Mucosa of rectum (tissue), 2 donors: Measurements from ENCODE around the gene ADAMTS5.

Experiments used
- H3K27ac ChIP-seq, 2 donors: one replicate each; pipeline ENCODE4 v1.7.0; 2013; ENCODE audit warnings: inconsistent platforms in 2 of 2, low read depth in 2 of 2, low read length in 2 of 2
- H3K27me3 ChIP-seq, 2 donors: one replicate each; pipeline ENCODE4 v1.7.0; 2013; ENCODE audit warnings: low read length in 2 of 2; ENCODE audit not compliant: control insufficient read depth in 2 of 2, insufficient read depth in 2 of 2
- H3K36me3 ChIP-seq, 2 donors: one replicate each; pipeline ENCODE4 v1.7.0; 2013; ENCODE audit warnings: low read length in 2 of 2; ENCODE audit not compliant: control insufficient read depth in 2 of 2, insufficient read depth in 2 of 2
- H3K4me1 ChIP-seq, 2 donors: one replicate each; pipeline ENCODE4 v1.7.0; 2013; ENCODE audit warnings: low read length in 2 of 2, mild to moderate bottlenecking in 1 of 2; ENCODE audit not compliant: control insufficient read depth in 2 of 2, insufficient read depth in 2 of 2
- H3K4me3 ChIP-seq, 2 donors: one replicate each; pipeline ENCODE4 v1.7.0; 2013; ENCODE audit warnings: low read length in 2 of 2
- H3K9ac ChIP-seq, 2 donors: one replicate each; pipeline ENCODE4 v1.7.0; 2013; ENCODE audit warnings: low read length in 2 of 2, low read depth in 1 of 2, mild to moderate bottlenecking in 1 of 2
- H3K9me3 ChIP-seq, 2 donors: one replicate each; pipeline ENCODE4 v1.7.0; 2013; ENCODE audit warnings: low read length in 2 of 2; ENCODE audit not compliant: control insufficient read depth in 2 of 2
- donor health status: healthy.
- donor health status: Normal muscosa, but diverticular disease.

ADAMTS5 gene

GRCh38 chr21:26934383-26934782, 32.5 kb downstream of the ADAMTS5 start:
- Histone ChIP-seq H3K27ac (no peak overlapping the region), H3K36me3 (no peaks in the 10 kb centered on the region), H3K4me1 (no peaks in the 10 kb centered on the region), H3K9me3 (no peaks in the 10 kb centered on the region), H3K9ac (no peak overlapping the region), H3K27me3 (no peaks in the 10 kb centered on the region), H3K4me3 (no peak overlapping the region)

- H3K36me3 ChIP-seq: no peaks in the 10 kb centered on the region
- no peaks in the 10 kb centered on the region for H3K4me1 ChIP-seq
- H3K4me3 ChIP-seq: no peak overlapping the region
- no peak overlapping the region for H3K27ac ChIP-seq
- no peaks in the 10 kb centered on the region for H3K27me3 ChIP-seq
- H3K9me3 ChIP-seq: no peaks in the 10 kb centered on the region
- no peak overlapping the region for H3K9ac ChIP-seq
Measured at GRCh38 chr21:26933448-26933847, 33.4 kb downstream of the ADAMTS5 start.

GRCh38 chr21:26925636-26926035, 41.3 kb downstream of the ADAMTS5 start:
- no peak overlapping the region for H3K4me3 ChIP-seq
- H3K9me3 ChIP-seq: no peaks in the 10 kb centered on the region
- H3K27ac ChIP-seq: no peak overlapping the region
- H3K4me1 ChIP-seq: no peaks in the 10 kb centered on the region
- H3K9ac ChIP-seq: no peak overlapping the region
- no peaks in the 10 kb centered on the region for H3K36me3 ChIP-seq
- H3K27me3 ChIP-seq: no peaks in the 10 kb centered on the region

- Histone ChIP-seq H3K4me3 (no peak overlapping the region), H3K27ac (no peak overlapping the region), H3K36me3 (no peaks in the 10 kb centered on the region), H3K4me1 (no peaks in the 10 kb centered on the region), H3K9me3 (no peaks in the 10 kb centered on the region), H3K9ac (no peak overlapping the region), H3K27me3 (no peaks in the 10 kb centered on the region)
Measured at GRCh38 chr21:26925122-26925521, 41.8 kb downstream of the ADAMTS5 start.

GRCh38 chr21:26923986-26924385, 42.9 kb downstream of the ADAMTS5 start:
- no peaks in the 10 kb centered on the region for H3K27me3 ChIP-seq
- no peak overlapping the region for H3K27ac ChIP-seq
- no peaks in the 10 kb centered on the region for H3K9me3 ChIP-seq
- no peaks in the 10 kb centered on the region for H3K36me3 ChIP-seq
- H3K4me3 ChIP-seq: no peak overlapping the region
- H3K4me1 ChIP-seq: no peaks in the 10 kb centered on the region
- H3K9ac ChIP-seq: no peak overlapping the region

GRCh38 chr21:26920055-26920454, 46.8 kb downstream of the ADAMTS5 start:
- H3K36me3 ChIP-seq: no peaks in the 10 kb centered on the region
- H3K9me3 ChIP-seq: no peaks in the 10 kb centered on the region
- no peak overlapping the region for H3K27ac ChIP-seq
- H3K4me3 ChIP-seq: no peak overlapping the region
- H3K4me1 ChIP-seq: no peaks in the 10 kb centered on the region
- H3K9ac ChIP-seq: no peak overlapping the region
- H3K27me3 ChIP-seq: no peaks in the 10 kb centered on the region

- no peaks in the 10 kb centered on the region for H3K27me3 ChIP-seq
- no peak overlapping the region for H3K27ac ChIP-seq
- no peaks in the 10 kb centered on the region for H3K36me3 ChIP-seq
- no peaks in the 10 kb centered on the region for H3K4me1 ChIP-seq
- no peaks in the 10 kb centered on the region for H3K9me3 ChIP-seq
- H3K9ac ChIP-seq: no peak overlapping the region
- no peak overlapping the region for H3K4me3 ChIP-seq
Measured at GRCh38 chr21:26918323-26919079, 48.4 kb downstream of the ADAMTS5 start.

- no peaks in the 10 kb centered on the region for H3K4me1 ChIP-seq
- no peak overlapping the region for H3K9ac ChIP-seq
- H3K4me3 ChIP-seq: no peak overlapping the region
- no peaks in the 10 kb centered on the region for H3K27me3 ChIP-seq
- H3K9me3 ChIP-seq: no peaks in the 10 kb centered on the region
- H3K36me3 ChIP-seq: no peaks in the 10 kb centered on the region
- H3K27ac ChIP-seq: no peak overlapping the region
Measured at GRCh38 chr21:26916799-26917198, 50.1 kb downstream of the ADAMTS5 start.

GRCh38 chr21:26914557-26914956, 52.3 kb downstream of the ADAMTS5 start:
- Histone ChIP-seq H3K9me3 (no peaks in the 10 kb centered on the region), H3K4me1 (no peaks in the 10 kb centered on the region), H3K27me3 (no peaks in the 10 kb centered on the region), H3K36me3 (no peaks in the 10 kb centered on the region), H3K4me3 (no peak overlapping the region), H3K27ac (no peak overlapping the region), H3K9ac (no peak overlapping the region)

- Histone ChIP-seq H3K36me3 (no peaks in the 10 kb centered on the region), H3K9me3 (no peaks in the 10 kb centered on the region), H3K4me3 (no peak overlapping the region), H3K27me3 (no peaks in the 10 kb centered on the region), H3K9ac (no peak overlapping the region), H3K4me1 (no peaks in the 10 kb centered on the region), H3K27ac (no peak overlapping the region)
Measured at GRCh38 chr21:26912466-26912865, 54.4 kb downstream of the ADAMTS5 start.
